ENCODE measurements around the gene TAX1BP3.

The TAX1BP3 gene

DNA sequence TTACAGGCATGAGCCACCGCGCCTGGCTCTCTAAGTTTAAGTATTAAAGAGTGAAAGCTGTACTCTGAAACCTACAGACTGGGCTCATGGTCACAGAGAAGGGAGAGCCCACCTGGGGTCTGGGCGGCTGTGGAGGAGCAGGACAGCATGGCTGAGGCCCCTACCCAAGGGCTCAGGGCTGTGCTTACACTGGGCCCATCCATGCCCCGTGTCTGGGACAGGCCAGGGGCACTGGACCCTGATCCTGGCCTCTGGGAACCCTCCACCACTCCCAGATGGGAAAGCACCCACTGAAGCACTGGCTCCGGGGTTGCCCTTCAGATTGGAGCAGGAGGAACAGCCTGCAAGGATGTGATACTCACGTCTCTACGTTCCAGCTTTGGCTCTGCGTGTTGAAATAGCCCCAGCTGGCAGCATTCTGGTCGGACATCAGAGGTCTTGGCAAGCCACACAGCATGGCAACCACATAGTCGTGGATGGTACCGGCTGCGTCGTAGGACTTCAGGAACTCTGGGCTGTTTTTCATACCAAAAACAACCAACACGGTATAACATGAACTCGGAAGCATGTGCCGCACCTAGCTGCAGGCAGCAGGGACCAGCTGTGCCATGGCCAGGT lies 45.3 kb downstream of the TAX1BP3 start:
- TF ChIP-seq, protein P1, sequence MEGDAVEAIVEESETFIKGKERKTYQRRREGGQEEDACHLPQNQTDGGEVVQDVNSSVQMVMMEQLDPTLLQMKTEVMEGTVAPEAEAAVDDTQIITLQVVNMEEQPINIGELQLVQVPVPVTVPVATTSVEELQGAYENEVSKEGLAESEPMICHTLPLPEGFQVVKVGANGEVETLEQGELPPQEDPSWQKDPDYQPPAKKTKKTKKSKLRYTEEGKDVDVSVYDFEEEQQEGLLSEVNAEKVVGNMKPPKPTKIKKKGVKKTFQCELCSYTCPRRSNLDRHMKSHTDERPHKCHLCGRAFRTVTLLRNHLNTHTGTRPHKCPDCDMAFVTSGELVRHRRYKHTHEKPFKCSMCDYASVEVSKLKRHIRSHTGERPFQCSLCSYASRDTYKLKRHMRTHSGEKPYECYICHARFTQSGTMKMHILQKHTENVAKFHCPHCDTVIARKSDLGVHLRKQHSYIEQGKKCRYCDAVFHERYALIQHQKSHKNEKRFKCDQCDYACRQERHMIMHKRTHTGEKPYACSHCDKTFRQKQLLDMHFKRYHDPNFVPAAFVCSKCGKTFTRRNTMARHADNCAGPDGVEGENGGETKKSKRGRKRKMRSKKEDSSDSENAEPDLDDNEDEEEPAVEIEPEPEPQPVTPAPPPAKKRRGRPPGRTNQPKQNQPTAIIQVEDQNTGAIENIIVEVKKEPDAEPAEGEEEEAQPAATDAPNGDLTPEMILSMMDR (IDR thresholded peaks at IDR 0.05; ENCODE audit: extremely low read depth, missing control alignments), result no peak
- no peak for DNase-seq (ENCODE audit: low spot score)

DNA sequence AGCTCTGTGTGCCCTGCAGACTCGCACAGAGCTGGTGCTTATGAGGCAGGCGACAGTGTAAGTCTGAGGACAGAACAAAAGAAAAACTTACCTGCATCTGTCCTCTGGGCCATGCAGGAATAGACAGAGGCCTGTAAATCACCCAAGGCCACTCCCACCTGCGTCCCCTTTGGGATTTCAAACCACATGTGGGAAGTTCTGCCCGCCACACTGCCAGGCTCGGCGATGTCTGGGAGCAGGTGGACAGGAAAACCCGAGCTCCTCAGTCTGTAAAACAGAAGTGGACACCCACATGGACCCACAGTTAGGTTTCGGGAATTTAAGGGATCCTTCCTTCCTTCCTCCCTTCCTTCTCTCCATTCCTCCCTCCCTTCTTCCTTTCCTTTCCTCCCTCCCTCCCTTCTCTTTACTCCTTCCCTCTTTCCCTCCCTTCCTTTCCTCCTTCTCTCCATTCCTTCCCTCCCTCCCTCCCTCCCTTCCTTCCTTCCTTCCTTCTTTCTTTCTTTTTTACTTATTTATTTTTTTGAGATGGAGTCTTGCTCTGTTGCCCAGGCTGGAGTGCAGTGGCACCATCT lies 47.1 kb downstream of the TAX1BP3 start:
- TF ChIP-seq, protein P1 (IDR thresholded peaks at IDR 0.05; ENCODE audit: extremely low read depth, missing control alignments), result no peak
- no peak for DNase-seq (ENCODE audit: low spot score)

DNA sequence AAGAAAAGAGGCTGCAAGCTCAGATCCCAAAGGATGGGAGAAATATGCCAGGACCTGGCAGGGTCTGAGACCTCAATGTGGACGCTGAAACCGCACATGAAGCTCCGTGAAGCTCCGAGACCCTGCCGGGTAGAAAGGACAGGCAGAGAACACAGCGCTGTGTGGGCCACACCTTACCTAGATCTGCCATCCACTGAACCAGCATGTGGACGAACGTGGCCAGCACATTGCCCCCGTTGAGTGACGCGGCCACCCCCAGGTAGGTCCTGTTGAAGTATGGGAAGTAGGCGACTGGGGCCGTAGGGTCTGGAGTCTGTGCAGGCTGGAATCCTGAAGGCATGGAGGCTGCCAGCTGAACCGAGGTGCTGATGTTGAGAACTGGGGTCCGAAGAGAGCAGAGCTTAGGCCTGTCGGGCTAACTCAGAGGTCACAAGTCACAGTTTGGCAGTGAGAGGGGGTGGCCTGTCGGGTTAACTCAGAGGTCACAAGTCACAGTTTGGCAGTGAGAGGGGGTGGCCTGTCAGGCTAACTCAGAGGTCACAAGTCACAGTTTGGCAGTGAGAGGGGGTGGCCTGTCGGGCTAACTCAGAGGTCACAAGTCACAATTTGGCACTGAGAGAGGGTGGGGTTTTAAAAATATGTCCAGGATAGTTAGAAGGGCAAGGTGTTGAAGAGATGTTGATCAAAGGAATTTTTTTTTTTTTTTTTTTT lies 53.1 kb downstream of the TAX1BP3 start:
- DNase-seq (ENCODE audit: low spot score), result no peak
- TF ChIP-seq, protein P1 (IDR thresholded peaks at IDR 0.05; ENCODE audit: extremely low read depth, missing control alignments), result no peak

DNA sequence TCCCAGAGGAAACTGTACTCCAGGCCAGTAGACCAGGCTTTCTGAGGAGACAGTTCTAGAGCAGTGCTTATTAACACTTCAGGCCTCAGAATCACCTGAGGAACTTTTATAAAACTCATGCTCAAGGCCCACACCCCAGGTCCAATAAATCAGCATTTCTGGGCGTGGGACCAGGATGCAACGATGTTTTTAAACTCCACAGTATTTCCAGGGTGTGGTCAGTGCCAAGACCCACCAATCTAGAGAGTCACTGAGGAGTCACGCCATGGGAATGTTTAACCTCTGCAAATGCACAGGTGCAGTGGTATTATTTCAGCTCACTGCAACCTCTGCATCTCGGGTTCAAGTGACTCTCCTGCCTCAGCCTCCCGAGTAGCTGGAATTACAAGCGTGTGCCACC lies 55.3 kb downstream of the TAX1BP3 start:
- no peak for DNase-seq (ENCODE audit: low spot score)
- TF ChIP-seq, protein P1 (IDR thresholded peaks at IDR 0.05; ENCODE audit: extremely low read depth, missing control alignments), result no peak
